ENCODE data around the gene CROCC2.

Gene CROCC2

GRCh38 chr2:241000831-241001321 lies 94.7 kb downstream of the CROCC2 start:
- no peak for DNase-seq (ENCODE audit: low read depth)

- no peak for DNase-seq (ENCODE audit: low read depth)
Observed at GRCh38 chr2:241001413-241002274, 95.5 kb downstream of the CROCC2 start.

GRCh38 chr2:241002275-241003046 lies 96.3 kb downstream of the CROCC2 start:
- no peak for DNase-seq (ENCODE audit: low read depth)

- no peak for DNase-seq (ENCODE audit: low read depth)
Observed at GRCh38 chr2:241003047-241003360, 96.9 kb downstream of the CROCC2 start.

GRCh38 chr2:241003369-241003768 lies 97.2 kb downstream of the CROCC2 start:
- DNase-seq (ENCODE audit: low read depth), result no peak

- no peak for DNase-seq (ENCODE audit: low read depth)
Observed at GRCh38 chr2:241003830-241004564, 97.9 kb downstream of the CROCC2 start.

- no peak for DNase-seq (ENCODE audit: low read depth)
Observed at GRCh38 chr2:241005569-241005968, 99.4 kb downstream of the CROCC2 start.

GRCh38 chr2:241006412-241006811 lies 100.3 kb downstream of the CROCC2 start:
- DNase-seq (ENCODE audit: low read depth), result no peak

GRCh38 chr2:241007111-241007510 lies 101.0 kb downstream of the CROCC2 start:
- no peak for DNase-seq (ENCODE audit: low read depth)

- DNase-seq (ENCODE audit: low read depth), result no peak
Observed at GRCh38 chr2:241007880-241008710, 102.0 kb downstream of the CROCC2 start.

- no peak for DNase-seq (ENCODE audit: low read depth)
Observed at GRCh38 chr2:241008711-241009121, 102.6 kb downstream of the CROCC2 start.

GRCh38 chr2:241009191-241009590 lies 103.1 kb downstream of the CROCC2 start:
- no peak for DNase-seq (ENCODE audit: low read depth)

- no peak for DNase-seq (ENCODE audit: low read depth)
Observed at GRCh38 chr2:241009601-241010530, 103.7 kb downstream of the CROCC2 start.

GRCh38 chr2:241010531-241011295 lies 104.6 kb downstream of the CROCC2 start:
- DNase-seq (ENCODE audit: low read depth), result no peak

GRCh38 chr2:241011296-241011600 lies 105.1 kb downstream of the CROCC2 start:
- no peak for DNase-seq (ENCODE audit: low read depth)

GRCh38 chr2:241011751-241012510 lies 105.8 kb downstream of the CROCC2 start:
- no peak for DNase-seq (ENCODE audit: low read depth)

GRCh38 chr2:241014224-241014623 lies 108.1 kb downstream of the CROCC2 start:
- DNase-seq (ENCODE audit: low read depth), result no peak

- no peak for DNase-seq (ENCODE audit: low read depth)
Observed at GRCh38 chr2:241014764-241015163, 108.6 kb downstream of the CROCC2 start.

GRCh38 chr2:241015439-241015838 lies 109.3 kb downstream of the CROCC2 start:
- no peak for DNase-seq (ENCODE audit: low read depth)
